GM12872 (cell line): ENCODE measurements around the gene TBC1D5.

Source experiments
- CTCF ChIP-seq: IDR thresholded peaks from 3 replicates; pipeline ENCODE4 v1.5.1; 2011; ENCODE audit warnings: low read depth, mild to moderate bottlenecking, low read length, moderate library complexity; ENCODE audit not compliant: insufficient read depth

TBC1D5 gene

GRCh38 chr3:17643691-17644090 is 98.7 kb downstream of the TBC1D5 start:
- no peak for TF ChIP-seq CTCF

GRCh38 chr3:17642474-17642873 is 100.0 kb downstream of the TBC1D5 start:
- TF ChIP-seq CTCF = no peak

GRCh38 chr3:17640466-17640865 is 102.0 kb downstream of the TBC1D5 start:
- TF ChIP-seq CTCF = no peak

GRCh38 chr3:17639765-17640164 is 102.7 kb downstream of the TBC1D5 start:
- no peak for TF ChIP-seq CTCF

GRCh38 chr3:17639257-17639656 is 103.2 kb downstream of the TBC1D5 start:
- TF ChIP-seq CTCF = no peak

- no peak for TF ChIP-seq CTCF
Measured at GRCh38 chr3:17638356-17638755, 104.1 kb downstream of the TBC1D5 start.

- TF ChIP-seq CTCF = no peak
Measured at GRCh38 chr3:17634964-17635363, 107.5 kb downstream of the TBC1D5 start.

GRCh38 chr3:17634201-17634600 is 108.2 kb downstream of the TBC1D5 start:
- TF ChIP-seq CTCF = no peak
